Rectal smooth muscle tissue (tissue), 1 donor: ENCODE data around the gene L1CAM.

Source experiments
- H3K27ac ChIP-seq: one replicate; pipeline ENCODE4 v1.7.0; 2013; ENCODE audit warnings: low read depth, low read length, inconsistent platforms
- H3K27me3 ChIP-seq: one replicate; pipeline ENCODE4 v1.7.0; 2013; ENCODE audit warnings: low read length; ENCODE audit not compliant: control insufficient read depth, insufficient read depth
- H3K36me3 ChIP-seq: one replicate; pipeline ENCODE4 v1.7.0; 2013; ENCODE audit warnings: low read length; ENCODE audit not compliant: control insufficient read depth, insufficient read depth
- H3K4me1 ChIP-seq: one replicate; pipeline ENCODE4 v1.7.0; 2013; ENCODE audit warnings: low read length; ENCODE audit not compliant: control insufficient read depth, insufficient read depth
- H3K4me3 ChIP-seq: one replicate; pipeline ENCODE4 v1.7.0; 2013; ENCODE audit warnings: low read length
- H3K9ac ChIP-seq: one replicate; pipeline ENCODE4 v1.7.0; 2013; ENCODE audit warnings: low read length

L1CAM gene

GRCh38 chrX:153831429-153832150, 54.4 kb downstream of the L1CAM start:
- Histone ChIP-seq H3K4me1 (no peaks in the 10 kb centered on the region), H3K27me3 (peaks cover 18% of the 10 kb centered on the region), H3K9ac (no peak overlapping the region), H3K4me3 (no peak overlapping the region), H3K27ac (no peak overlapping the region), H3K36me3 (no peaks in the 10 kb centered on the region)

GRCh38 chrX:153830640-153831428, 55.1 kb downstream of the L1CAM start:
- Histone ChIP-seq H3K36me3 (no peaks in the 10 kb centered on the region), H3K27ac (no peak overlapping the region), H3K9ac (no peak overlapping the region), H3K4me1 (no peaks in the 10 kb centered on the region), H3K4me3 (no peak overlapping the region), H3K27me3 (peaks cover 18% of the 10 kb centered on the region)

GRCh38 chrX:153829799-153830639, 56.0 kb downstream of the L1CAM start, which contains the start of gene PDZD4:
TSS of gene PDZD4 (minus strand) at chrX:153830544. CDS start at chrX:153830298, 246 bp downstream.
- Histone ChIP-seq H3K27me3 (peaks cover 18% of the 10 kb centered on the region), H3K4me1 (no peaks in the 10 kb centered on the region), H3K4me3 (peak within 1 kb of the TSS; percentile 55), H3K9ac (no peak within 1 kb of the TSS), H3K27ac (no peak within 1 kb of the TSS), H3K36me3 (no peaks in the 10 kb centered on the region)

GRCh38 chrX:153829549-153829798, 56.5 kb downstream of the L1CAM start:
- H3K36me3 ChIP-seq, result no peaks in the 10 kb centered on the region
- peak overlapping the region; percentile 55 for H3K4me3 ChIP-seq
- no peak overlapping the region for H3K27ac ChIP-seq
- H3K4me1 ChIP-seq, result no peaks in the 10 kb centered on the region
- H3K9ac ChIP-seq, result no peak overlapping the region
- peaks cover 18% of the 10 kb centered on the region for H3K27me3 ChIP-seq

GRCh38 chrX:153828723-153829548, 57.0 kb downstream of the L1CAM start:
- Histone ChIP-seq H3K27ac (peak overlapping the region; percentile 66), H3K4me1 (no peaks in the 10 kb centered on the region), H3K27me3 (peaks cover 18% of the 10 kb centered on the region), H3K9ac (no peak overlapping the region), H3K4me3 (peak overlapping the region; percentile 55), H3K36me3 (no peaks in the 10 kb centered on the region)

GRCh38 chrX:153828308-153828707, 57.7 kb downstream of the L1CAM start:
- H3K4me1 ChIP-seq, result no peaks in the 10 kb centered on the region
- H3K4me3 ChIP-seq, result peak overlapping the region; percentile 55
- no peak overlapping the region for H3K9ac ChIP-seq
- peaks cover 18% of the 10 kb centered on the region for H3K27me3 ChIP-seq
- H3K27ac ChIP-seq, result peak overlapping the region; percentile 66
- no peaks in the 10 kb centered on the region for H3K36me3 ChIP-seq

- no peak overlapping the region for H3K27ac ChIP-seq
- H3K27me3 ChIP-seq, result peaks cover 18% of the 10 kb centered on the region
- H3K4me3 ChIP-seq, result peak overlapping the region; percentile 55
- no peaks in the 10 kb centered on the region for H3K4me1 ChIP-seq
- no peaks in the 10 kb centered on the region for H3K36me3 ChIP-seq
- H3K9ac ChIP-seq, result no peak overlapping the region
These were observed 58.1 kb downstream of the L1CAM start for GRCh38 chrX:153827903-153828302.

- Histone ChIP-seq H3K4me3 (no peak overlapping the region), H3K36me3 (no peaks in the 10 kb centered on the region), H3K27ac (no peak overlapping the region), H3K27me3 (peaks cover 13% of the 10 kb centered on the region), H3K9ac (no peak overlapping the region), H3K4me1 (no peaks in the 10 kb centered on the region)
These were observed 59.0 kb downstream of the L1CAM start for GRCh38 chrX:153827016-153827415.

GRCh38 chrX:153825042-153825441, 60.9 kb downstream of the L1CAM start:
- Histone ChIP-seq H3K9ac (no peak overlapping the region), H3K27ac (no peak overlapping the region), H3K27me3 (peaks cover 13% of the 10 kb centered on the region), H3K36me3 (no peaks in the 10 kb centered on the region), H3K4me1 (no peaks in the 10 kb centered on the region), H3K4me3 (no peak overlapping the region)

- Histone ChIP-seq H3K4me3 (no peak overlapping the region), H3K27me3 (peaks cover 15% of the 10 kb centered on the region), H3K36me3 (no peaks in the 10 kb centered on the region), H3K4me1 (no peaks in the 10 kb centered on the region), H3K9ac (no peak overlapping the region), H3K27ac (no peak overlapping the region)
These were observed 61.6 kb downstream of the L1CAM start for GRCh38 chrX:153824348-153824747.

GRCh38 chrX:153821066-153821465, 64.9 kb downstream of the L1CAM start:
- Histone ChIP-seq H3K4me1 (no peaks in the 10 kb centered on the region), H3K27ac (no peak overlapping the region), H3K27me3 (peaks cover 10% of the 10 kb centered on the region)

GRCh38 chrX:153820601-153821000, 65.4 kb downstream of the L1CAM start:
- Histone ChIP-seq H3K9ac (no peak overlapping the region), H3K27me3 (peaks cover 10% of the 10 kb centered on the region), H3K36me3 (no peaks in the 10 kb centered on the region), H3K27ac (no peak overlapping the region), H3K4me3 (no peak overlapping the region), H3K4me1 (no peaks in the 10 kb centered on the region)

More at GRCh38 chrX:153821066-153821465, 64.9 kb downstream of the L1CAM start:
- Histone ChIP-seq H3K9ac (no peak overlapping the region), H3K36me3 (no peaks in the 10 kb centered on the region), H3K4me3 (no peak overlapping the region)
